ENCODE measurements around the gene CSNK1G1. TPM values are rescaled to one million over a fixed set of nuclear protein-coding genes. Genes with fewer than 3 reads are reported as not detected.

The CSNK1G1 gene
- polyA plus RNA-seq, 1 of the 3 experiments (the other 2 are of a cell fraction), result 10.2 TPM

- Histone ChIP-seq H3K4me2 (no peak overlapping the region), H3K9ac (no peak overlapping the region), H2AFZ (ENCODE audit: low read depth) (no peak overlapping the region), H3K79me2 (ENCODE audit: insufficient read depth) (peaks cover 97% of the 10 kb centered on the region), H3K36me3 (replicated peaks in 1 of 2; ENCODE audit: control insufficient read depth in 1 of 2, insufficient read depth in 2 of 2, low read length in 1 of 2) (peaks cover 0 to 6% of the 10 kb centered on the region in 2 experiments), H3K27me3 (ENCODE audit: insufficient read depth) (no peaks in the 10 kb centered on the region), H3K9me2 (no peaks in the 10 kb centered on the region), H4K20me1 (ENCODE audit: insufficient read depth) (peaks cover 36% of the 10 kb centered on the region), H3K4me1 (ENCODE audit: control insufficient read depth in 1 of 2, insufficient read depth in 2 of 2, low read depth in 1 of 2, low read length in 1 of 2) (peaks cover 0 to 2% of the 10 kb centered on the region in 2 experiments; a peak in 1 of 4 replicates), H3K9me3 (no peaks in the 10 kb centered on the region), H3F3A (replicated peaks; ENCODE audit: insufficient read depth) (peaks cover 7% of the 10 kb centered on the region), H3K27ac (ENCODE audit: low read depth in 2 of 2, low read length in 1 of 2) (peak overlapping the region in 1 of 2 experiments; percentile 10; a peak in 1 of 4 replicates), H3K4me3 (ENCODE audit: low read depth in 2 of 2, low read length in 1 of 2) (no peak overlapping the region)
- no peak for TF ChIP-seq TEAD4 (IDR thresholded peaks at IDR 0.05; ENCODE audit: borderline replicate concordance, insufficient read depth)
- TF ChIP-seq RAD21 (IDR thresholded peaks at IDR 0.05; ENCODE audit: low read length), result no peak
- TF ChIP-seq SIN3A (IDR thresholded peaks at IDR 0.05; ENCODE audit: borderline replicate concordance, low read depth, low read length), result no peak
- no peak for TF ChIP-seq MXI1 (IDR thresholded peaks at IDR 0.05; ENCODE audit: low read depth, low read length)
- TF ChIP-seq YY1 (IDR thresholded peaks at IDR 0.05; ENCODE audit: low read depth), result no peak
- no peak for TF ChIP-seq MEF2A (IDR thresholded peaks at IDR 0.05; ENCODE audit: borderline replicate concordance, low read depth)
- no peak for TF ChIP-seq ELF1 (IDR thresholded peaks at IDR 0.05)
- POLR2A ChIA-PET, result no interaction called here
- WGBS (ENCODE audit: low lambda C conversion rate), result 96% methylated on average over 3 of the region's 3 CpGs
- CTCF ChIA-PET, result no interaction called here
- no peak for DNase-seq
These were observed 41.5 kb downstream of the CSNK1G1 start for GRCh38 chr15:64314456-64314855.

- CTCF ChIA-PET, result no interaction called here
- Histone ChIP-seq H3K4me2 (no peak overlapping the region), H3K36me3 (replicated peaks in 1 of 2; ENCODE audit: control insufficient read depth in 1 of 2, insufficient read depth in 2 of 2, low read length in 1 of 2) (peaks cover 0 to 6% of the 10 kb centered on the region in 2 experiments), H4K20me1 (ENCODE audit: insufficient read depth) (peaks cover 28% of the 10 kb centered on the region), H3K79me2 (ENCODE audit: insufficient read depth) (peaks cover 99% of the 10 kb centered on the region), H3F3A (replicated peaks; ENCODE audit: insufficient read depth) (peaks cover 8% of the 10 kb centered on the region), H3K9me2 (no peaks in the 10 kb centered on the region), H3K27me3 (ENCODE audit: insufficient read depth) (no peaks in the 10 kb centered on the region), H3K4me1 (ENCODE audit: control insufficient read depth in 1 of 2, insufficient read depth in 2 of 2, low read depth in 1 of 2, low read length in 1 of 2) (no peaks in the 10 kb centered on the region), H3K9me3 (no peaks in the 10 kb centered on the region), H2AFZ (ENCODE audit: low read depth) (no peak overlapping the region), H3K27ac (ENCODE audit: low read depth in 2 of 2, low read length in 1 of 2) (no peak overlapping the region), H3K9ac (no peak overlapping the region), H3K4me3 (ENCODE audit: low read depth in 2 of 2, low read length in 1 of 2) (no peak overlapping the region)
- TF ChIP-seq ELF1 (IDR thresholded peaks at IDR 0.05), result no peak
- no peak for TF ChIP-seq POLR2AphosphoS5 (IDR thresholded peaks at IDR 0.05; ENCODE audit: low read depth, low read length)
- TF ChIP-seq YY1 (IDR thresholded peaks at IDR 0.05; ENCODE audit: low read depth), result no peak
- TF ChIP-seq SIN3A (IDR thresholded peaks at IDR 0.05; ENCODE audit: borderline replicate concordance, low read depth, low read length), result no peak
- TF ChIP-seq USF1 (IDR thresholded peaks at IDR 0.05; ENCODE audit: borderline replicate concordance, low read depth), result no peak
- TF ChIP-seq NFIC (IDR thresholded peaks at IDR 0.05; ENCODE audit: borderline replicate concordance), result no peak
- TF ChIP-seq GATA2 (CRISPR knock-in tag; IDR thresholded peaks at IDR 0.05), result no peak
- TF ChIP-seq PBX3 (IDR thresholded peaks at IDR 0.05), result no peak
- no peak for DNase-seq
- POLR2A ChIA-PET, result no interaction called here
- WGBS (ENCODE audit: low lambda C conversion rate), result 95% methylated on average over 6 of the region's 6 CpGs
These were observed 44.4 kb downstream of the CSNK1G1 start for GRCh38 chr15:64311566-64311965.

All from SK-N-SH (cell line).